Measurements from ENCODE around the gene OR2H2. TPM values are rescaled to one million over a fixed set of nuclear protein-coding genes. Genes with fewer than 3 reads are reported as not detected.

Gene OR2H2
- total and polyA plus RNA-seq, 8 donors: 0.10 to 0.30 (median 0.14) TPM; not detected in 2

DNA sequence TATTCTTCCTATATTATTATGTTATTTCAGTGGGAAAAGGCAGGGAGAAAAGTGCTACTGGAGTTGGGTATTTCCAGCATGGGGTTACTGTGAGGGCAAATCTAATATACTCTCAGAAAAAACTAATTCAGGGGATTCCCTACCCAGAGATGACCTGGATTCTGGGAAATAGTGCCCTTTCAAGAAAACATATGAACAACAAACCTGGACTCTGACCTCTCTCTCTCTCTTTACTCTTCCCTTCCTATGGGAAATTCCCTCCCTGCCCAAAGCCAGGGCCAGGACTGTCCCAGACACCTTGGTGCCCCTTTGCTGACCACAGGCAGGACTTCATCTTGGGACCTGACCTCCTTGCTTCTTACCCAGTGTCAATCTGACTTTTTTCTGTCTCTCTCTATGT lies 23.8 kb upstream of the OR2H2 start:
- Histone ChIP-seq H3K27ac (no peak overlapping the region), H3K9me3 (no peaks in the 10 kb centered on the region), H3K4me3 (no peak overlapping the region), H3K27me3 (peaks cover 0 to 24% of the 10 kb centered on the region in 2 donors), H3K36me3 (no peaks in the 10 kb centered on the region), H3K4me1 (no peaks in the 10 kb centered on the region)
- DNase-seq (peak in 1 of 4 donors; percentile 14), ATAC-seq (no peak)
- TF ChIP-seq, protein P1, sequence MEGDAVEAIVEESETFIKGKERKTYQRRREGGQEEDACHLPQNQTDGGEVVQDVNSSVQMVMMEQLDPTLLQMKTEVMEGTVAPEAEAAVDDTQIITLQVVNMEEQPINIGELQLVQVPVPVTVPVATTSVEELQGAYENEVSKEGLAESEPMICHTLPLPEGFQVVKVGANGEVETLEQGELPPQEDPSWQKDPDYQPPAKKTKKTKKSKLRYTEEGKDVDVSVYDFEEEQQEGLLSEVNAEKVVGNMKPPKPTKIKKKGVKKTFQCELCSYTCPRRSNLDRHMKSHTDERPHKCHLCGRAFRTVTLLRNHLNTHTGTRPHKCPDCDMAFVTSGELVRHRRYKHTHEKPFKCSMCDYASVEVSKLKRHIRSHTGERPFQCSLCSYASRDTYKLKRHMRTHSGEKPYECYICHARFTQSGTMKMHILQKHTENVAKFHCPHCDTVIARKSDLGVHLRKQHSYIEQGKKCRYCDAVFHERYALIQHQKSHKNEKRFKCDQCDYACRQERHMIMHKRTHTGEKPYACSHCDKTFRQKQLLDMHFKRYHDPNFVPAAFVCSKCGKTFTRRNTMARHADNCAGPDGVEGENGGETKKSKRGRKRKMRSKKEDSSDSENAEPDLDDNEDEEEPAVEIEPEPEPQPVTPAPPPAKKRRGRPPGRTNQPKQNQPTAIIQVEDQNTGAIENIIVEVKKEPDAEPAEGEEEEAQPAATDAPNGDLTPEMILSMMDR (IDR thresholded peaks at IDR 0.05): no peak
- intact Hi-C loops (cut with DNase I): no loop called here

DNA sequence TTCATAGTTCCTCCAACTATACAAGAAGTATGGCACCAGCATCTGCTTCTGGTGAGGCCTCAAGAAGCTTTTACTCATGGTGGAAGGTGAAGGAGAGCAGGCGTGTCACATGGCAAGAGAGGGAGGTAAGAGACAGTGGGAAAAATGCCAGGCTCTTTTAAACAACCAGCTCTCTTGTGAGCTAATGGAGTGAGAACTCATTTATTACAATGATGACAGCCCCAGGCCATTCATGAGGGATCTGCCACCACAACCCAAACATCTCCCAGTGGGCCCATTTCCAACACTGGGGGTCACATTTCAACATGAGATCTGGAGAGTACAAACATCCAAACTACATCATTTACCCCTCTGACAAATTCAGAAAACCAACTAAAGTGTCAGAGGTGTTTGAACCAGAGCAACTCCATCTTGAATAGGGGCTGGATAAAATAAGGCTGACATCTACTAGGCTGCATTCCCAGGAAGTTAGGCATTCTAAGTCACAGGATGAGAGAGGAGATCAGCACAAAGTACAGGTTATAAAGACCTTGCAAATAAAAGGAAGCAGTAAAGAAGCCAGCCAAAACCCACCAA lies 23.2 kb upstream of the OR2H2 start:
- H3K36me3 ChIP-seq: no peaks in the 10 kb centered on the region
- no peaks in the 10 kb centered on the region for H3K4me1 ChIP-seq
- no peak overlapping the region for H3K4me3 ChIP-seq
- H3K27me3 ChIP-seq: peaks cover 0 to 24% of the 10 kb centered on the region in 2 donors
- intact Hi-C loops (cut with DNase I): no loop called here
- ATAC-seq: no peak
- no peaks in the 10 kb centered on the region for H3K9me3 ChIP-seq
- DNase-seq: peak in 1 of 4 donors; percentile 31
- H3K27ac ChIP-seq: no peak overlapping the region
- TF ChIP-seq, protein P1 (IDR thresholded peaks at IDR 0.05): no peak

DNA sequence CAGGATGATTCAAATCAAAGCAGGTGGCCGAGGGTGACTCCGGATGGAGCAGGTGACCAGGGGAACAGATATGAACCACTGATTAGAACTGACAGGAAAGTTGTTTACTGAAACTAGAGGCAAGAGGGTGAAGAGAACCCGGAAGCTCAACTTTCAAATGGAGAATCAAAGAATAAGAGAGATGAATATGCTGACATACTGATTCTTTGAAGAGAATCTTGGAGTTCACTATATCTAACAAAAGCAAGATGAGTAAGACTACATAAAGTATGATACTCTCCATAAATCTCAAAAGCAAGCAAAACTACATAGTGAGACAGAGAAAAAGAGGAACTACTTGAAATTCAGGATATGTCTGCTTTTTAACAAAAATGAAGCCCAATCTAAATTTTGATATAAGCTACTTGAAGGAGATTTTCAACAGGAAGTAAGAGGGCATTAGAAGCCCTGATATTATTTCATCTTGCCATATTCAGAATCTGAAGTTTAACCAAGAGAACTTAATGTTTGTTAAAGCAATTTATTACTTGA lies 21.4 kb upstream of the OR2H2 start:
- ATAC-seq (no peak), DNase-seq (no peak)
- H3K4me3 ChIP-seq: no peak overlapping the region
- no peaks in the 10 kb centered on the region for H3K4me1 ChIP-seq
- TF ChIP-seq, protein P1 (IDR thresholded peaks at IDR 0.05): no peak
- H3K27me3 ChIP-seq: peaks cover 0 to 22% of the 10 kb centered on the region in 2 donors
- intact Hi-C loops (cut with DNase I): no loop called here
- H3K9me3 ChIP-seq: no peaks in the 10 kb centered on the region
- no peak overlapping the region for H3K27ac ChIP-seq
- H3K36me3 ChIP-seq: no peaks in the 10 kb centered on the region

DNA sequence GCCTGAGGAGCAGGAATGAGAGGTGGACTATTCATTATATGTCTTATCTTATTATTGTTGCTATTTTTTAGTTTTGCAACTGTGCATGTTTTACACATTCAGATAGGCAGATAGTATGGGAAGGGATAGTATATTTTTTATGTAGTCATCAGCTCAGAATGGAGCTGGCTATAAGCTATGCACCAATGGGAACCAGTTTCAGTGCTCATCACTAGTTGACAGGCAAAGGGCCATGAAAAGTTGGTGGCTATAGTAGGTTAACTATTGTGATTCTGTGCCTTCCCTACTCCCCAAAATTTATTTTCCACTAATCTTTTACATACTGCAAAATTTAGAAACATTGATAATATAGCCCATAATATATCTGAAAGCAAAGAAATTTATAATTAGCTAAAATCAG lies 20.0 kb upstream of the OR2H2 start:
- Histone ChIP-seq H3K27ac (no peak overlapping the region), H3K36me3 (no peaks in the 10 kb centered on the region), H3K9me3 (no peaks in the 10 kb centered on the region), H3K4me1 (no peaks in the 10 kb centered on the region), H3K4me3 (no peak overlapping the region), H3K27me3 (peaks cover 0 to 22% of the 10 kb centered on the region in 2 donors)
- DNase-seq (no peak), ATAC-seq (no peak)
- TF ChIP-seq, protein P1 (IDR thresholded peaks at IDR 0.05): no peak
- intact Hi-C loops (cut with DNase I): no loop called here

DNA sequence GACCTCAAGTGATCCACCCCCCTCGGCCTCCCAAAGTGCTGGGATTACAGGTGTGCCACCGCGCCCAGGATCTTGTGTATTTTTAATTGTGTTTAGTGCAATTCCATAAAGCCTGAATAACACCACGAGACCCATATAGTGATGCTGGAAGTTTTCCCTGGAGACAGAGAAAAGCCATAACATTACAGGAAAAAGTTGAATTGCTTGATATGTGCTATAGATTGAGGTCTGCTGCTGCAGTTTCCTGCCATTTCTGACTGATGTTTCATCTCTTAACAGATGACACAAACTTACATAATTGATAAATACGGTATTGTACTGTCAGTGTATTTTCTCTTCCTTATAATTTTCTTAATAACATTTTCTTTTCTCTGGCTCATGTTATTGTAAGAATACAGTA lies 18.1 kb upstream of the OR2H2 start:
- Histone ChIP-seq H3K36me3 (no peaks in the 10 kb centered on the region), H3K4me3 (no peak overlapping the region), H3K9me3 (no peaks in the 10 kb centered on the region), H3K27ac (no peak overlapping the region), H3K4me1 (no peaks in the 10 kb centered on the region), H3K27me3 (peaks cover 0 to 28% of the 10 kb centered on the region in 2 donors)
- no peak for ATAC-seq
- TF ChIP-seq, protein P1 (IDR thresholded peaks at IDR 0.05): no peak
- intact Hi-C loops (cut with DNase I): no loop called here
- peak in 2 of 4 donors; percentile 33 to 49 for DNase-seq
